GM12892 (cell line): ENCODE results near the gene STXBP5L.
"Not testable (repeated sequence)": the region's sequence is repeated elsewhere in the genome, so short reads cannot be mapped to it uniquely, and the experiment has no call there.

Experiments
- DNase-seq: peaks from one replicate; pipeline ENCODE4 v3.0.0; 2011; ENCODE audit not compliant: insufficient read length
- FAIRE-seq: peaks from 2 replicates; lab custom pipeline; 2011; peaks lifted over from hg19 to GRCh38; lab: Jason Lieb, UNC
- POLR2A ChIP-seq: IDR thresholded peaks from 2 replicates; pipeline ENCODE4 v1.6.1; 2011; ENCODE audit warnings: low read depth, low read length, control low read depth
- POLR2AphosphoS5 ChIP-seq: IDR thresholded peaks from 2 replicates; pipeline ENCODE4 v1.6.1; 2011; ENCODE audit warnings: low read depth, low read length, control low read depth
- TAF1 ChIP-seq: IDR thresholded peaks from 2 replicates; pipeline ENCODE4 v1.6.1; 2011; ENCODE audit warnings: low read depth, mild to moderate bottlenecking, control low read depth, low read length, borderline replicate concordance

The STXBP5L gene

GRCh38 chr3:121167374-121168139, 259.6 kb downstream of the STXBP5L start:
- FAIRE-seq (no peak), DNase-seq (no peak)
- TF ChIP-seq POLR2A (no peak), TAF1 (no peak), POLR2AphosphoS5 (no peak)

GRCh38 chr3:121175083-121175482, 267.1 kb downstream of the STXBP5L start:
- no peak for FAIRE-seq

GRCh38 chr3:121190626-121191025, 282.6 kb downstream of the STXBP5L start:
- DNase-seq, FAIRE-seq: not testable (repeated sequence)

More at GRCh38 chr3:121175083-121175482, 267.1 kb downstream of the STXBP5L start:
- no peak for TF ChIP-seq TAF1
- no peak for TF ChIP-seq POLR2A
- no peak for TF ChIP-seq POLR2AphosphoS5
- DNase-seq, result no peak

- no peak for FAIRE-seq
- TF ChIP-seq POLR2AphosphoS5, result no peak
- no peak for TF ChIP-seq POLR2A
- TF ChIP-seq TAF1, result no peak
- DNase-seq, result no peak
Measured at GRCh38 chr3:121202573-121202972, 294.6 kb downstream of the STXBP5L start.

GRCh38 chr3:121223116-121223515, 315.1 kb downstream of the STXBP5L start:
- FAIRE-seq (no peak), DNase-seq (no peak)
- no peak for TF ChIP-seq POLR2A
- TF ChIP-seq POLR2AphosphoS5, result no peak
- no peak for TF ChIP-seq TAF1

GRCh38 chr3:121228971-121229370, 321.0 kb downstream of the STXBP5L start:
- no peak for TF ChIP-seq TAF1
- TF ChIP-seq POLR2A, result no peak
- TF ChIP-seq POLR2AphosphoS5, result no peak
- FAIRE-seq, result no peak
- DNase-seq, result no peak

GRCh38 chr3:121230194-121230593, 322.2 kb downstream of the STXBP5L start:
- not testable (repeated sequence) for DNase-seq, FAIRE-seq

- no peak for FAIRE-seq
- TF ChIP-seq TAF1, result no peak
- TF ChIP-seq POLR2A, result no peak
- no peak for TF ChIP-seq POLR2AphosphoS5
- DNase-seq, result no peak
Measured at GRCh38 chr3:121231872-121232271, 323.9 kb downstream of the STXBP5L start.

GRCh38 chr3:121232309-121233225, 324.6 kb downstream of the STXBP5L start:
- FAIRE-seq (no peak), DNase-seq (no peak)
- TF ChIP-seq TAF1 (no peak), POLR2A (no peak), POLR2AphosphoS5 (no peak)

GRCh38 chr3:121243208-121243607, 335.2 kb downstream of the STXBP5L start:
- no peak for TF ChIP-seq POLR2AphosphoS5
- no peak for TF ChIP-seq TAF1
- TF ChIP-seq POLR2A, result no peak
- FAIRE-seq (no peak), DNase-seq (no peak)

GRCh38 chr3:121252676-121253075, 344.7 kb downstream of the STXBP5L start:
- TF ChIP-seq TAF1 (no peak), POLR2AphosphoS5 (no peak), POLR2A (no peak)
- no peak for FAIRE-seq

GRCh38 chr3:121269389-121269788, 361.4 kb downstream of the STXBP5L start:
- TF ChIP-seq POLR2AphosphoS5 (no peak), POLR2A (no peak), TAF1 (no peak)
- no peak for DNase-seq
- no peak for FAIRE-seq

More at GRCh38 chr3:121252676-121253075, 344.7 kb downstream of the STXBP5L start:
- DNase-seq, result no peak

GRCh38 chr3:121274411-121274810, 366.4 kb downstream of the STXBP5L start:
- DNase-seq (no peak), FAIRE-seq (no peak)
- TF ChIP-seq TAF1 (no peak), POLR2AphosphoS5 (no peak), POLR2A (no peak)
